Measurements from ENCODE around the gene IDH3G. TPM values are rescaled to one million over a fixed set of nuclear protein-coding genes. Genes with fewer than 3 reads are reported as not detected.
"Not testable (repeated sequence)": the region's sequence is repeated elsewhere in the genome, so short reads cannot be mapped to it uniquely, and the experiment has no call there.

Gene IDH3G
- total RNA-seq, 1 donor from 2014 or later: 81.2 TPM

GRCh38 chrX:153818064-153818463 is 23.9 kb upstream of the IDH3G start:
- DNase-seq; ATAC-seq; intact Hi-C loops (cut with micrococcal nuclease): not testable (repeated sequence)

- DNase-seq (no peak), ATAC-seq (no peak)
- intact Hi-C loops (cut with micrococcal nuclease): no loop called here
These were observed 22.9 kb upstream of the IDH3G start for GRCh38 chrX:153816831-153817690.

GRCh38 chrX:153814591-153815315 is 20.6 kb upstream of the IDH3G start:
- no peak for ATAC-seq
- no peak for DNase-seq
- intact Hi-C loops (cut with micrococcal nuclease): no loop called here

GRCh38 chrX:153813161-153813560 is 19.0 kb upstream of the IDH3G start:
- DNase-seq (no peak), ATAC-seq (no peak)
- intact Hi-C loops (cut with micrococcal nuclease): no loop called here

- DNase-seq (no peak), ATAC-seq (no peak)
- intact Hi-C loops (cut with micrococcal nuclease): no loop called here
These were observed 18.0 kb upstream of the IDH3G start for GRCh38 chrX:153812220-153812619.

- ATAC-seq (no peak), DNase-seq (no peak)
- intact Hi-C loops (cut with micrococcal nuclease): no loop called here
These were observed 13.8 kb upstream of the IDH3G start for GRCh38 chrX:153807976-153808375.

- no peak for ATAC-seq
- no peak for DNase-seq
- intact Hi-C loops (cut with micrococcal nuclease): no loop called here
These were observed 12.9 kb upstream of the IDH3G start for GRCh38 chrX:153806999-153807575.

- no peak for ATAC-seq
- no peak for DNase-seq
- intact Hi-C loops (cut with micrococcal nuclease): no loop called here
These were observed 11.3 kb upstream of the IDH3G start for GRCh38 chrX:153805436-153805835.

GRCh38 chrX:153804621-153805020 is 10.4 kb upstream of the IDH3G start:
- ATAC-seq (no peak), DNase-seq (no peak)
- intact Hi-C loops (cut with micrococcal nuclease): no loop called here

- ATAC-seq (no peak), DNase-seq (no peak)
- intact Hi-C loops (cut with micrococcal nuclease): no loop called here
These were observed 10.0 kb upstream of the IDH3G start for GRCh38 chrX:153804100-153804595.

GRCh38 chrX:153803211-153804099 is 9.3 kb upstream of the IDH3G start:
- DNase-seq (no peak), ATAC-seq (no peak)
- intact Hi-C loops (cut with micrococcal nuclease): no loop called here

- ATAC-seq (no peak), DNase-seq (no peak)
These were observed 8.4 kb upstream of the IDH3G start for GRCh38 chrX:153802513-153803045.

GRCh38 chrX:153801669-153802068 is 7.5 kb upstream of the IDH3G start:
- DNase-seq: no peak
- no peak for ATAC-seq
- intact Hi-C loops (cut with micrococcal nuclease): no loop called here

More at GRCh38 chrX:153802513-153803045, 8.4 kb upstream of the IDH3G start:
- intact Hi-C loops (cut with micrococcal nuclease): no loop called here

- intact Hi-C loops (cut with micrococcal nuclease): no loop called here
- ATAC-seq (no peak), DNase-seq (no peak)
These were observed 6.6 kb upstream of the IDH3G start for GRCh38 chrX:153800746-153801145.

- DNase-seq (peak; percentile 44), ATAC-seq (peak; percentile 61)
- intact Hi-C loops (cut with micrococcal nuclease): no loop called here
These were observed 6.1 kb upstream of the IDH3G start for GRCh38 chrX:153800177-153800722.

GRCh38 chrX:153799326-153799725 is 5.2 kb upstream of the IDH3G start:
- ATAC-seq: no peak
- DNase-seq: no peak
- intact Hi-C loops (cut with micrococcal nuclease): no loop called here

- intact Hi-C loops (cut with micrococcal nuclease): no loop called here
- no peak for ATAC-seq
- DNase-seq: no peak
These were observed 3.3 kb upstream of the IDH3G start for GRCh38 chrX:153797415-153798015.

Measured in left ventricle myocardium superior (tissue), 1 donor.